Right atrium auricular region (tissue), 2 donors: Measurements from ENCODE around the gene HERPUD1. TPM values are rescaled to one million over a fixed set of nuclear protein-coding genes. Genes with fewer than 3 reads are reported as not detected.
"Not testable (repeated sequence)": the region's sequence is repeated elsewhere in the genome, so short reads cannot be mapped to it uniquely, and the experiment has no call there.

Experiments
- DNase-seq: peaks from one replicate; pipeline ENCODE4 v3.0.0-alpha.2; 2019; ENCODE audit warnings: low spot score
- H3K27ac ChIP-seq, 2 donors: fragments of 200-600 bp; sonication (generic); 1 replicate in 1 of 2; 2 replicates in 1 of 2; pipeline ENCODE4 v1.5.1; 2016 to 2019
- H3K27me3 ChIP-seq, 2 donors: fragments of 200-600 bp; sonication (generic); one replicate each; pipeline versions ENCODE4 v1.5.1 to v1.6.0; 2017 to 2019
- H3K36me3 ChIP-seq: fragments of 200-600 bp; sonication (generic); one replicate; pipeline ENCODE4 v1.5.1; 2016
- H3K4me1 ChIP-seq, 2 donors: fragments of 200-600 bp; sonication (generic); one replicate each; pipeline versions ENCODE4 v1.5.1 to v1.6.0; 2017 to 2019
- H3K4me3 ChIP-seq, 2 donors: fragments of 200-600 bp; sonication (generic); 1 replicate in 1 of 2; 2 replicates in 1 of 2; pipeline ENCODE4 v1.5.1; 2017 to 2019; ENCODE audit warnings: mild to moderate bottlenecking in 1 of 2, moderate library complexity in 1 of 2
- H3K9me3 ChIP-seq, 2 donors: fragments of 200-600 bp; sonication (generic); one replicate each; pipeline ENCODE4 v1.5.1; 2019
- CTCF ChIP-seq, 2 donors: fragments of 200-600 bp; sonication (generic); IDR thresholded peaks; one replicate each; pipeline ENCODE4 v1.5.1; 2019; ENCODE audit warnings: antibody characterized with exemption in 2 of 2
- total RNA-seq, 2 donors: library from RNA; depleted of rRNA; stranded (reverse); fragments of >200 nt; gene quantifications; one replicate each; pipeline ENCODE4 v1.1.0, GENCODE V29; 2016

Gene HERPUD1
- total RNA-seq, 2 donors from 2014 or later: 76.4 to 140 TPM

GRCh38 chr16:56988948-56989945 lies 57.3 kb downstream of the HERPUD1 start, which contains the start of gene NLRC5:
NLRC5 (plus strand) TSS chr16:56989557; CDS start chr16:57020713, 31,156 bp downstream.
- peaks cover 0 to 50% of the 10 kb centered on the region in 2 donors for H3K4me1 ChIP-seq
- no peaks in the 10 kb centered on the region for H3K27me3 ChIP-seq
- peak in 1 of 2 donors; percentile 21 for TF ChIP-seq CTCF (IDR thresholded peaks at IDR 0.05)
- H3K27ac ChIP-seq: peak within 1 kb of the TSS; percentile 73 to 84
- H3K4me3 ChIP-seq: peak within 1 kb of the TSS; percentile 71 to 76
- H3K36me3 ChIP-seq: no peaks in the 10 kb centered on the region
- H3K9me3 ChIP-seq: no peaks in the 10 kb centered on the region
- peak; percentile 85 for DNase-seq

- Histone ChIP-seq H3K27ac (peak overlapping the region; percentile 73 to 84), H3K27me3 (no peaks in the 10 kb centered on the region), H3K36me3 (no peaks in the 10 kb centered on the region), H3K9me3 (no peaks in the 10 kb centered on the region), H3K4me1 (peaks cover 0 to 48% of the 10 kb centered on the region in 2 donors), H3K4me3 (peak overlapping the region; percentile 71 to 76)
- DNase-seq: no peak
- TF ChIP-seq CTCF (IDR thresholded peaks at IDR 0.05): no peak
These were observed 58.0 kb downstream of the HERPUD1 start for GRCh38 chr16:56989988-56990387.

DNA sequence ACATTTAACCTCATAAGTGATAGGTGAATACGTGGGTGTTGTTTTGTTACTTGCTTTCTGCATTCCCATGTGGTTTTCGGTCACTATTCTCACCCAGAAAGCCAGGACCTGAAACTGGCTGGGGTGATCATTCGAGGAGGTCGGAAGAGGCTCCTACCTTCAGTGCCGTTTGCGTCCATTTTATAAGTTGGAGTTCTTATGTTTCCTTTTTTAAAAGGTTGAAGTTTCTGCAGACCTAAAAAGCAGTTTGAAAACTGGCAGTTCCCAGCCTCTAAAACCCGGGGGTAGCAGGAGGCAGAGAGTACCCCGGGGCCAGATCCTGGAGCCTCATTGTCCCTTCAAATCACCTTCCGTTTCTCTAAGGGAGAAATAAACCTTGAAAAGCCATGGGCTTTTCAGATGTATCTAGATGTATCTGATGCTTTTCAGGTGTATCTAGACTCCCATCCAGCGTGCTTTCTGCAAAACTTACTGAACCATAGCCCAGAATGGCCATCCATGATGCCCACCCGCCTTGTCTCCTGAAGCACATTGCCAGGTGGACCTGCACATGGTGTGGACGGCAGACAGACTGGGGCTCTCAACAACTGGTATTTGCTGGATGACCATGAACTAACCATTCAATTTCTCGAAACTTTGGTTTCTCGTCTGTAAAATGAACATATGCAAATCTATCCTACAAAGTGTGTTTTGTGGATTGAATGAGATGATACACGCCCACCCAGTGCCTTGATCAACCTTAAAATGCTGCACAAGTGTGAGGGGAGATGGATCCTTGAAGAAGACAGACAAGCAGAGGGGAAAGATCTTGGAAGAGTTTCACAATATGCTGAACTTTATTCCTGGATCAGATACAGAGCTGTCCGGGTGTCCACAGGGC lies 58.7 kb downstream of the HERPUD1 start:
- Histone ChIP-seq H3K36me3 (no peaks in the 10 kb centered on the region), H3K4me1 (peaks cover 0 to 41% of the 10 kb centered on the region in 2 donors), H3K4me3 (peak overlapping the region; percentile 71 to 76), H3K27ac (peak overlapping the region; percentile 23 to 84), H3K9me3 (no peaks in the 10 kb centered on the region), H3K27me3 (no peaks in the 10 kb centered on the region)
- TF ChIP-seq CTCF (IDR thresholded peaks at IDR 0.05): no peak
- DNase-seq: no peak

DNA sequence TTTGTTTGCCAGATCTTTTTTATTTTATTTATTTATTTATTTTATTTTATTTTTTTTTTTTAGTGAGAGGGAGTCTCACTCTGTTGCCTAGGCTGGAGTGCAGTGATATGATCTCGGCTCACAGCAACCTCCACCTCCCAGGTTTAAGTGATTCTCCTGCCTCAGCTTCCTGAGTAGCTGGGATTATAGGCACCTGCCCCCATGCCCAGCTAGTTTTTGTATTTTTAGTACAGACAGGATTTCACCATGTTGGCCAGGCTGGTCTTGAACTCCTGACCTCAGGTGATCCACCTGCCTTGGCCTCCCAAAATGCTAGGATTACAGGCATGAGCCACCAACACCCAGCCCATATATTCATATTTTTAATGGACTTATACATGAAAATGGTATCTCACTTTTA lies 60.5 kb downstream of the HERPUD1 start:
- H3K27me3 ChIP-seq, H3K36me3 ChIP-seq, H3K4me3 ChIP-seq, DNase-seq, H3K9me3 ChIP-seq: not testable (repeated sequence)
- H3K27ac ChIP-seq: peak overlapping the region; percentile 40 to 64
- peaks cover 0 to 32% of the 10 kb centered on the region in 2 donors for H3K4me1 ChIP-seq

GRCh38 chr16:56993204-56993603 lies 61.3 kb downstream of the HERPUD1 start:
- no peak for TF ChIP-seq CTCF (IDR thresholded peaks at IDR 0.05)
- Histone ChIP-seq H3K4me3 (no peak overlapping the region), H3K4me1 (peaks cover 0 to 28% of the 10 kb centered on the region in 2 donors), H3K9me3 (no peaks in the 10 kb centered on the region), H3K27me3 (no peaks in the 10 kb centered on the region), H3K36me3 (no peaks in the 10 kb centered on the region), H3K27ac (no peak overlapping the region)
- DNase-seq: no peak
